K562 treated with DMSO at 1 percent for 4 hours (cell line): ENCODE measurements around the gene LRGUK. TPM values are rescaled to one million over a fixed set of nuclear protein-coding genes. Genes with fewer than 3 reads are reported as not detected.

Experiments used
- total RNA-seq: library from RNA; unstranded; fragments of 300-600 nt; gene quantifications from 2 replicates; pipeline ENCODE4 v1.2.3, GENCODE V29; 2022; ENCODE audit not compliant: insufficient read depth

The LRGUK gene, protein sequence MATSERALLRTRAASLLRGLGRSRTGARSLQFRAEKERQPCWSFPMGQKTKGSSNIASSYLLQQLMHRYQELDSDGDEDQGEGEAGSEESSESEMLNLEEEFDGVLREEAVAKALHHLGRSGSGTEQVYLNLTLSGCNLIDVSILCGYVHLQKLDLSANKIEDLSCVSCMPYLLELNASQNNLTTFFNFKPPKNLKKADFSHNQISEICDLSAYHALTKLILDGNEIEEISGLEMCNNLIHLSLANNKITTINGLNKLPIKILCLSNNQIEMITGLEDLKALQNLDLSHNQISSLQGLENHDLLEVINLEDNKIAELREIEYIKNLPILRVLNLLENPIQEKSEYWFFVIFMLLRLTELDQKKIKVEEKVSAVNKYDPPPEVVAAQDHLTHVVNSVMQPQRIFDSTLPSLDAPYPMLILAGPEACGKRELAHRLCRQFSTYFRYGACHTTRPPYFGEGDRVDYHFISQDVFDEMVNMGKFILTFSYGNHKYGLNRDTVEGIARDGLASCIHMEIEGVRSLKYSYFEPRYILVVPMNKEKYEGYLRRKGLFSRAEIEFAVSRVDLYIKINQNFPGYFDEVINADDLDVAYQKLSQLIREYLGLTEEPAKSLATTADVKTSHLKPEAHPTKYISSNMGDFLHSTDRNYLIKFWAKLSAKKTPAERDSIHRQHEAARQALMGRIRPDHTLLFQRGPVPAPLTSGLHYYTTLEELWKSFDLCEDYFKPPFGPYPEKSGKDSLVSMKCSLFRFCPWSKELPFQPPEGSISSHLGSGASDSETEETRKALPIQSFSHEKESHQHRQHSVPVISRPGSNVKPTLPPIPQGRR
- not detected in 2 replicates for total RNA-seq

DNA sequence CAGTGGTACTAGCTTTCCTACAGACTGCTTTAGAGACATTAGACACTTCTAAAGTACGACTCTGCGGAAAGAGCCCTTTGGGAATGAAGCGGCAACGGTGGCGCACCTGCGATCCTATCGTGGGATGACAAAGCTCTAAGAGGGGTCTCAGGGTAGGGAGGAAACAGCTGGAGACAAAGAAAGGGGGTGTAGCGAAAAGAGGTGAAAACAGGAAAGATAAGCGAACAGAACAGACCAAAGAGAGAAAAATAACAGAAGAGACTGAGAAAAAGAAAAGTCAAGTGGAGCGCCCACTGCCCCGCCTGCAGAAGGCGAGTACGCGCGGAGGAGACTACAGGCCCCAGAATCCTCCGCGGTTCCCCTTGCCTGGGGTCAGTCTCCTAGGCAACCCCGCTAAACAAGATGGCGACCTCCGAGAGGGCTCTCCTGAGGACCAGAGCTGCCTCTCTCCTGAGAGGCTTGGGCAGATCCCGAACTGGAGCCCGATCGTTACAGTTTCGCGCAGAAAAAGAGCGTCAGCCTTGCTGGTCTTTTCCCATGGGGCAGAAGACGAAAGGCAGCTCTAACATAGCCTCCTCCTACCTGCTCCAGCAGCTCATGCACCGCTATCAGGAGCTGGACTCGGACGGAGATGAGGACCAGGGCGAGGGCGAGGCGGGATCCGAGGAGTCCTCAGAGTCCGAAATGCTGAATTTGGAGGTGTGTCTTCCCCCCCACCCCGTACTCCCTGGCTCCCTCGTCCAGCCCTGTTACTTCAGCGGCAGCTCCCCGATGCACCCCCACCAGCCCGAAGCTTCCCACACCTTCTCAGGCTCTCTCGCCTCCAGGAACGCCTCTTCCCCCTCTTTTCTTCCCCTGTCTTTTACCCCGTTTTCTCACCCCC is at the start of gene LRGUK:
Gene LRGUK, plus strand, starts transcription at position 375 of the 883 bp plus-strand sequence. Its CDS starts 28 bp downstream, at position 403.

Other genes with a start within 250 kb of the LRGUK start
- gene SLC35B4, start 189.6 kb downstream of the LRGUK start, total RNA-seq = 10.4 and 10.8 TPM in 2 replicates